Adrenal gland (tissue), 12 donors: ENCODE data around the gene MAST2. TPM values are rescaled to one million over a fixed set of nuclear protein-coding genes. Genes with fewer than 3 reads are reported as not detected.

Source experiments
- DNase-seq, 7 donors: peaks; one replicate each; pipeline ENCODE4 v3.0.0-alpha.2; 2019 to 2020
- H3K27ac ChIP-seq, 5 donors: fragments of 200-600 bp; sonication (generic) in 4 of 5; 1 replicate in 3 of 5; 2 replicates in 2 of 5; pipeline versions ENCODE4 v1.5.1 to v1.8.0; 2016 to 2020; ENCODE audit warnings: mild to moderate bottlenecking in 1 of 5
- H3K27me3 ChIP-seq: fragments of 200-600 bp; 2 replicates; pipeline ENCODE4 v1.8.0; 2021
- H3K36me3 ChIP-seq, 2 donors: fragments of 200-600 bp; replicated peaks in 1 of 2; 1 replicate in 1 of 2; 2 replicates in 1 of 2; pipeline versions ENCODE4 v1.5.1 to v1.8.0; 2018 to 2022
- H3K4me1 ChIP-seq, 2 donors: fragments of 200-600 bp; replicated peaks in 1 of 2; 1 replicate in 1 of 2; 2 replicates in 1 of 2; pipeline versions ENCODE4 v1.5.1 to v1.8.0; 2018 to 2021
- H3K4me3 ChIP-seq, 4 donors: fragments of 200-600 bp; sonication (generic) in 3 of 4; one replicate each; pipeline ENCODE4 v1.5.1; 2016 to 2018
- H3K9me3 ChIP-seq, 3 donors: fragments of 200-600 bp; sonication (generic) in 1 of 3; replicated peaks in 1 of 3; 1 replicate in 2 of 3; 2 replicates in 1 of 3; pipeline versions ENCODE4 v1.5.1 to v1.8.0; 2016 to 2021
- CTCF ChIP-seq, 6 experiments: fragments of 450-650 bp in 4 of 6; fragments of 200-600 bp in 2 of 6; sonication (generic) in 1 of 6; IDR thresholded peaks; 1 replicate in 5 of 6; 2 replicates in 1 of 6; pipeline versions ENCODE4 v1.5.1 to v1.8.0; 2016 to 2021; ENCODE audit warnings: antibody characterized with exemption in 6 of 6, mild to moderate bottlenecking in 2 of 6, moderate library complexity in 1 of 6
- POLR2A ChIP-seq, 2 donors: fragments of 450-650 bp; IDR thresholded peaks; one replicate each; pipeline ENCODE4 v1.6.1; 2017; ENCODE audit warnings: antibody characterized with exemption in 2 of 2, mild to moderate bottlenecking in 2 of 2, moderate library complexity in 1 of 2
- WGBS, 4 donors: extraction: QIAGEN DNeasy Blood & Tissue Kit in 2 of 4; methylation state at CpG; one replicate each; pipeline versions ENCODE4 v1.1.5 to v1.1.7; 2013 to 2017; 5-methylcytosine and 5-hydroxymethylcytosine counted together
- intact Hi-C, 2 donors: fragments of 100-400 bp; cut with DNase I; formaldehyde crosslinking; loops; one replicate each; pipeline versions ENCODE4 v1.14.1 to v1.15.0; 2022 to 2023
- polyA plus RNA-seq, 3 donors: library from polyadenylated mRNA; stranded (reverse); fragments of 200-250 nt in 2 of 3; fragments of 350-450 nt in 1 of 3; fragmentation: Illumina TruSeq in 1 of 3; extraction: RNeasy Lipid Tissue Mini Kit (QIAGEN cat#74804) in 1 of 3; gene quantifications; one replicate each; pipeline ENCODE4 v1.2.3, GENCODE V29; 2013 to 2014
- total RNA-seq, 9 donors: library from RNA; depleted of rRNA in 4 of 9; stranded (reverse); fragments of >200 nt in 4 of 9; fragments of 120-200 nt in 1 of 9; fragmentation: NEBNext Ultra II Directional in 1 of 9; extraction: Animal tissue kit (Norgen Biotek cat#: 25700) in 1 of 9; gene quantifications; one replicate each; pipeline versions ENCODE4 v1.1.0 to v1.2.4, GENCODE V29; 2013 to 2023
- donor health status: healthy with polysubstance abuse.
- donor health status: Bipolar disorder and iron deficiency.
- donor health status: DM: yes; HTN: yes; CAD: no.
- donor health status: DM: no; HTN: no; CAD: no.
- donor health status: DM: no; HTN: no; CAD: no.
- donor health status: DM: yes; HTN: yes; CAD: no.

Gene MAST2
- total and polyA plus RNA-seq, 12 donors, result 18.1 to 38.5 (median 23.5) TPM

DNA sequence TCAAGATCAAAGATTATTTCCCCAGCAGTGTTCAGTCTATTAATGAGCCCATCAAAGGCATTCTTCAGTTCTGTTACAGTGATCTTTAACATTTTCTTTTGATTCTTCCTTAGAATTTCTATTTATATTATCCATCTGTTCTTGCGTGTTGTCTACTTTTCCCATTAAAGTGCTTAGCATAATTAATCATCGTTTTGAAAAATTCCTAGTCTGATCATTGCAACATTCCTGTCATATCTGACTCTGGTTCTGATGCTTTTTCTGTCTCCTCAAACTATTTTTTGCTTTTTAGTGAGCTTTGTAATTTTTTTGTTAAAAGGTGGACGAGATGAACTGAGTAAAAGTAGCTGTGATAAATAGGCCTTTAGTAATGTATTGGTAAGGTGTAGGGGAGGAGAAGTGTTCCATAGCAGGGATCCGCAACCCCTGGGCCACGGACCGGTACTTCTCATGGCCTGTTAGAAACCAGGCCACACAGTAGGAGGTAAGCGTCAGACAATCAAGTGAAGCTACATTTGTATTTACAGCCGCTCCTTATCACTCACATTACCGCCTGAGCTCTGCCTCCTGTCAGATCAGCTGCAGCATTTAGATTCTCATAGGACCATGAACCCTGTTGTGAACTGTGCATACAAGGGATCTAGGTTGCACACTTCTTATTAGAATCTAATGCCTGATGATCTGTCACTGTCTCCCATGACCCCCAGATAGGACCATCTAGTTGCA is 165.7 kb downstream of the MAST2 start:
- WGBS, 4 donors, result 74 to 81% (median 77%) methylated on average over 9 of the region's 9 CpGs

DNA sequence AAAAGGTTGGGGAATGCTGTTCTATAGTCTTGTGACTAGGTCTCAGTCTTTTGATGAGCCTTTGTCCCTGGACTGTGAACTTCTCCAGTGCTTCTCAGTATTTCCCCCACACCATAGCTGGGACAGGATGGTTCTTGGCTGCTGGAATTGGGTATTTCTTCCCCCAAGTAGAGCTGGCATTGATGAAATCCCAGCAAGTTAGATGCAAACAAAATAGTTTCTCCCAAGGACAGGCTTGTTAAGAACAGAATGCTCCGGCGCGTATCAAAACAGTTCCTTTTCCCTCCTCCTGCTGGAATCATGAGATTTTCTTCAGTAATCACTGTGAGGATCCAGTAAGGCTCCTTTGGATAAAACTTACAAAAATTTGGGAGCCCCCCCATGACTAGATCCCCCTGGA is 166.5 kb downstream of the MAST2 start:
- Histone ChIP-seq H3K9me3 (no peaks in the 10 kb centered on the region), H3K4me3 (no peak overlapping the region), H3K36me3 (no peaks in the 10 kb centered on the region), H3K27ac (peak overlapping the region in 4 of 5 donors; percentile 24 to 74 (median 64)), H3K27me3 (no peaks in the 10 kb centered on the region), H3K4me1 (peaks cover 9 to 13% of the 10 kb centered on the region in 2 donors)
- WGBS, 4 donors, result 45 to 74% (median 47%) methylated on average over 3 of the region's 3 CpGs
- no peak for TF ChIP-seq POLR2A (IDR thresholded peaks at IDR 0.05)
- intact Hi-C loops, result no loop called here
- DNase-seq, result peak in 1 of 7 donors; percentile 25

More for the DNA sequence above, 165.7 kb downstream of the MAST2 start:
- Histone ChIP-seq H3K4me3 (no peak overlapping the region), H3K27me3 (no peaks in the 10 kb centered on the region), H3K9me3 (no peaks in the 10 kb centered on the region), H3K27ac (peak overlapping the region in 4 of 5 donors; percentile 39 to 74 (median 64)), H3K36me3 (no peaks in the 10 kb centered on the region), H3K4me1 (peaks cover 9 to 13% of the 10 kb centered on the region in 2 donors)
- intact Hi-C loops, result no loop called here
- no peak for DNase-seq
- TF ChIP-seq POLR2A (IDR thresholded peaks at IDR 0.05) (no peak), CTCF (IDR thresholded peaks at IDR 0.05) (no peak)

- intact Hi-C loops, result no loop called here
- no peak overlapping the region for H3K27ac ChIP-seq
- no peak for TF ChIP-seq POLR2A (IDR thresholded peaks at IDR 0.05)
- TF ChIP-seq CTCF (IDR thresholded peaks at IDR 0.05), result no peak
- no peaks in the 10 kb centered on the region for H3K36me3 ChIP-seq
- no peak for DNase-seq
- H3K4me1 ChIP-seq, result peaks cover 9 to 13% of the 10 kb centered on the region in 2 donors
- no peaks in the 10 kb centered on the region for H3K27me3 ChIP-seq
- no peak overlapping the region for H3K4me3 ChIP-seq
- H3K9me3 ChIP-seq, result no peaks in the 10 kb centered on the region
- whole genome bisulfite sequencing, 4 donors, result 89 to 98% (median 96%) methylated on average over 3 of the region's 3 CpGs
Observed at GRCh38 chr1:45971335-45971734, 167.9 kb downstream of the MAST2 start.

DNA sequence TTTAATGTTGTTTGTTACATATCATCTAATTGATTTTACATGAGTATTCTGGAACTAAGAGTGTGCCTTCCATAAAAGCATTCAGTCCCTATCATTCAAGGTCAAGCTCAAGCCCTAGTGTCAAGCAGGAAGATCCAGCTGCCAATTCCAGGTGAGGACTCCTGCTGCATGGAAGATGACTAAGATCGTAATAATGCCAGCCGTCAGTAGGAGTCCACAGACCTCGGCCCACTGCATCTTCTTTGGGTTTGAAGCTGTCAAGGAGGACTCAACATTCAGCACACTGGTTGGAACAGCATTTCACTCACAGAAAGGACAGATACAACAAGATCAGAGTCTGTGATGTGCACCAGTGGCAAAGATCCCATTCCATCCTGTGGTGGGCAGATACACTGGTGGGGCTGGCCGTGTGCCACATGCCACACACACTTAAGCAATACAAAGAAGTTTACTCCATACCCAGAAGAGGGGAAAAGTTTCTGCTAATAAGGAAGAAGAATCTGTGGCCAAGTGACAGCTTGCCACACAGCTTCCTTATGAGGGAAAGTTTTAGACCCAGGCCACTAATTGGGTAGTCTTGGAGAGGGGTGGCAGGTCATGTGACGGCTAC is 168.6 kb downstream of the MAST2 start:
- TF ChIP-seq POLR2A (IDR thresholded peaks at IDR 0.05) (no peak), CTCF (IDR thresholded peaks at IDR 0.05) (no peak)
- WGBS, 4 donors, result 81 to 98% (median 84%) methylated on average over 5 of the region's 5 CpGs
- no peak overlapping the region for H3K27ac ChIP-seq
- peaks cover 9 to 13% of the 10 kb centered on the region in 2 donors for H3K4me1 ChIP-seq
- intact Hi-C loops, result no loop called here
- H3K36me3 ChIP-seq, result no peaks in the 10 kb centered on the region
- no peak overlapping the region for H3K4me3 ChIP-seq
- no peak for DNase-seq
- no peaks in the 10 kb centered on the region for H3K9me3 ChIP-seq
- H3K27me3 ChIP-seq, result no peaks in the 10 kb centered on the region
